Measurements from ENCODE around the gene WAC. TPM values are rescaled to one million over a fixed set of nuclear protein-coding genes. Genes with fewer than 3 reads are reported as not detected.

WAC gene
- total RNA-seq, 1 experiment from 2014 or later: 93.9 TPM

DNA sequence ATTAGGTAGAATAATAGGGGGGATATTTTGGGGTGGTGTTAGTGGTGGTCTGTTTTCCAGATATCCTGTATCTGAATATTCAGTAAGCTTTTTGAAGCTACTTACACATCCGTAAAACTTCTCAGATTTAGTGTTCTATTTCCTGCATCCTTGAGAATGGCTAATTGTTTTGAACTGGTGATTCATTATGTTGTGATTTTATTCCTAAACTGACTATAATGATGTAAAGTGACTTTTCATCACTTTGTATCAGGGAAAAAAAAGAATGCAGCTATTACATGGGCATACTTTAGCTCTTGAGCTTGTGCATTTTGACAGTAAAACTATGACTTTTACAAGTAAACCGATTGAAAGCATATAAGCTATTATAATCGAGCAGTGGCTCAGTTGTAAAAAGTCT, 18.2 kb downstream of the WAC start:
- Histone ChIP-seq H3K36me3 (ENCODE audit: low read depth) (peaks cover 35% of the 10 kb centered on the region), H3K9me2 (ENCODE audit: insufficient read depth) (no peaks in the 10 kb centered on the region), H3K79me2 (ENCODE audit: low read depth) (peaks cover 97% of the 10 kb centered on the region), H3K4me1 (replicated peaks; ENCODE audit: insufficient read depth) (no peaks in the 10 kb centered on the region), H2AFZ (no peak overlapping the region), H3K27ac (no peak overlapping the region), H3K27me3 (ENCODE audit: insufficient read depth, low read depth) (no peaks in the 10 kb centered on the region), H3K4me3 (no peak overlapping the region), H4K20me1 (ENCODE audit: insufficient read depth) (peaks cover 73% of the 10 kb centered on the region), H3F3A (ENCODE audit: insufficient read depth, low read depth) (no peaks in the 10 kb centered on the region), H3K9me3 (ENCODE audit: insufficient read depth, low read depth) (no peaks in the 10 kb centered on the region), H3K4me2 (no peak overlapping the region)
- TF ChIP-seq, protein P1, sequence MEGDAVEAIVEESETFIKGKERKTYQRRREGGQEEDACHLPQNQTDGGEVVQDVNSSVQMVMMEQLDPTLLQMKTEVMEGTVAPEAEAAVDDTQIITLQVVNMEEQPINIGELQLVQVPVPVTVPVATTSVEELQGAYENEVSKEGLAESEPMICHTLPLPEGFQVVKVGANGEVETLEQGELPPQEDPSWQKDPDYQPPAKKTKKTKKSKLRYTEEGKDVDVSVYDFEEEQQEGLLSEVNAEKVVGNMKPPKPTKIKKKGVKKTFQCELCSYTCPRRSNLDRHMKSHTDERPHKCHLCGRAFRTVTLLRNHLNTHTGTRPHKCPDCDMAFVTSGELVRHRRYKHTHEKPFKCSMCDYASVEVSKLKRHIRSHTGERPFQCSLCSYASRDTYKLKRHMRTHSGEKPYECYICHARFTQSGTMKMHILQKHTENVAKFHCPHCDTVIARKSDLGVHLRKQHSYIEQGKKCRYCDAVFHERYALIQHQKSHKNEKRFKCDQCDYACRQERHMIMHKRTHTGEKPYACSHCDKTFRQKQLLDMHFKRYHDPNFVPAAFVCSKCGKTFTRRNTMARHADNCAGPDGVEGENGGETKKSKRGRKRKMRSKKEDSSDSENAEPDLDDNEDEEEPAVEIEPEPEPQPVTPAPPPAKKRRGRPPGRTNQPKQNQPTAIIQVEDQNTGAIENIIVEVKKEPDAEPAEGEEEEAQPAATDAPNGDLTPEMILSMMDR (conservative IDR thresholded peaks at IDR 0.05): no peak
- no peak for TF ChIP-seq EZH2 (IDR thresholded peaks at IDR 0.05; ENCODE audit: low read depth)
- ChIA-PET POLR2A (ENCODE audit: unreplicated experiment) (no interaction called here), CTCF (no interaction called here)
- no peak for DNase-seq
- intact Hi-C loops (cut with micrococcal nuclease; ENCODE audit: unreplicated experiment): no loop called here
- no TSS peak for BruUV-seq (replicated peaks)

DNA sequence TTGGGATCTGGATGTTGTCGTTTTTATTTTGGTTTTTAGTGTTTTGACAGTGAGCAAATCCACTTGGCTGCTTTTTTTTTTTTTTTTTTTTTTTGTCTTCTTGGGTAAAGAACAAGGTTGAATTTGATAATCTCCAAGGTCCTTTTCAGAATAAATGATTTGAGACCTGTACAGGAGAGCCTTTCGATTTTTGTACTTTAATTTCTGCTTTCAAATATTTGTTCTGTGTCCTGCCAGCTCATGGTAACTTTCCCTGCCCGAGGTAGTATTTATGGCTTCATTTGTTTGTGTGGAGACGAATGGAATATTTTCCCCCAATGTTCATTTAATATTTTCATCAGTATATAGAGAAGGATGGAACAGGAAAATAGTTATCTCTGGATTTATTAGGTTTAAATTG, 19.9 kb downstream of the WAC start:
- Histone ChIP-seq H2AFZ (no peak overlapping the region), H3K9me2 (ENCODE audit: insufficient read depth) (no peaks in the 10 kb centered on the region), H3K27me3 (ENCODE audit: insufficient read depth, low read depth) (no peaks in the 10 kb centered on the region), H4K20me1 (ENCODE audit: insufficient read depth) (peaks cover 88% of the 10 kb centered on the region), H3K4me3 (no peak overlapping the region), H3K4me2 (no peak overlapping the region), H3K36me3 (ENCODE audit: low read depth) (peaks cover 34% of the 10 kb centered on the region), H3K27ac (no peak overlapping the region), H3K4me1 (replicated peaks; ENCODE audit: insufficient read depth) (no peaks in the 10 kb centered on the region), H3K79me2 (ENCODE audit: low read depth) (peaks cover 99% of the 10 kb centered on the region), H3F3A (ENCODE audit: insufficient read depth, low read depth) (no peaks in the 10 kb centered on the region; the same call in 1 of the 2 replicates), H3K9me3 (ENCODE audit: insufficient read depth, low read depth) (no peaks in the 10 kb centered on the region)
- BruUV-seq (replicated peaks): no TSS peak
- intact Hi-C loops (cut with micrococcal nuclease; ENCODE audit: unreplicated experiment): loop anchor here (2.0 kb wide), 1 partner anchor 18 kb away; no protein-coding TSS in a partner anchor
- CTCF ChIA-PET: no interaction called here
- POLR2A ChIA-PET (ENCODE audit: unreplicated experiment): no interaction called here
- TF ChIP-seq, protein P1 (conservative IDR thresholded peaks at IDR 0.05): no peak
- no peak for TF ChIP-seq EZH2 (IDR thresholded peaks at IDR 0.05; ENCODE audit: low read depth)
- DNase-seq: no peak

DNA sequence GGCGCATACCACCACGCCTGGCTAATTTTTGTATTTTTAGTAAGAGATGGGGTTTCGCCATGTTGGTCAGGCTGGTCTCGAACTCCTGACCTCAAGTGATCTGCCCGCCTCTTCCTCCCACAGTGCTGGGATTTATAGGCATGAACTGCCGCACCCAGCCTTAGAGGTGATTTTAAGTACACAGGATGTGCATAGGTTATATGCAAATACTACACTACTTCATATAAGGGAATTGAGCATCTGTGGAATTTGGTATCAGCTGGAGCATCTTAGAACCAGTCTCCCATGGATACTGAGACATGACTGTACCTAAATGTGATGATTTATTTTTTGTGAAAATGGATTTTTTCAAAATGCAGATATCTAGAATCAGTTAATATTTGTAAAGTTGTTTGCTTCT, 21.1 kb downstream of the WAC start:
- peaks cover 99% of the 10 kb centered on the region for H3K79me2 ChIP-seq (ENCODE audit: low read depth)
- no peaks in the 10 kb centered on the region for H3K27me3 ChIP-seq (ENCODE audit: insufficient read depth, low read depth)
- H4K20me1 ChIP-seq (ENCODE audit: insufficient read depth): peaks cover 91% of the 10 kb centered on the region
- H3K4me3 ChIP-seq: no peak overlapping the region
- BruUV-seq (replicated peaks): no TSS peak
- H3K9me2 ChIP-seq (ENCODE audit: insufficient read depth): no peaks in the 10 kb centered on the region
- no peaks in the 10 kb centered on the region for H3K4me1 ChIP-seq (replicated peaks; ENCODE audit: insufficient read depth)
- H3K36me3 ChIP-seq (ENCODE audit: low read depth): peaks cover 23% of the 10 kb centered on the region
- DNase-seq: no peak
- H3K4me2 ChIP-seq: no peak overlapping the region
- no peak overlapping the region for H3K27ac ChIP-seq
- H3F3A ChIP-seq (ENCODE audit: insufficient read depth, low read depth): no peaks in the 10 kb centered on the region; the same call in 1 of the 2 replicates
- no peak overlapping the region for H2AFZ ChIP-seq
- TF ChIP-seq, protein P1 (conservative IDR thresholded peaks at IDR 0.05): no peak
- TF ChIP-seq EZH2 (IDR thresholded peaks at IDR 0.05; ENCODE audit: low read depth): no peak
- intact Hi-C loops (cut with micrococcal nuclease; ENCODE audit: unreplicated experiment): no loop called here
- POLR2A ChIA-PET (ENCODE audit: unreplicated experiment): no interaction called here
- H3K9me3 ChIP-seq (ENCODE audit: insufficient read depth, low read depth): no peaks in the 10 kb centered on the region
- CTCF ChIA-PET: no interaction called here

Data from PC-9 (cell line).